IPS DF 6.9 (cell line): ENCODE data around the gene OR51A2.

Source experiments
- DNase-seq: peaks from one replicate; pipeline ENCODE4 v3.0.0-alpha.2; 2013; ENCODE audit warnings: low read depth, low spot score
- H3K27ac ChIP-seq: one replicate; pipeline ENCODE4 v1.5.1; 2013; ENCODE audit warnings: low read length, control low read depth
- H3K27me3 ChIP-seq: 2 replicates; pipeline ENCODE4 v1.6.1; 2013; ENCODE audit warnings: mild to moderate bottlenecking, low read length; ENCODE audit not compliant: control insufficient read depth, insufficient read depth
- H3K36me3 ChIP-seq: 2 replicates; pipeline ENCODE4 v1.6.1; 2013; ENCODE audit warnings: low read length; ENCODE audit not compliant: control insufficient read depth, insufficient read depth
- H3K4me1 ChIP-seq: 2 replicates; pipeline ENCODE4 v1.6.1; 2013; ENCODE audit warnings: low read length; ENCODE audit not compliant: control insufficient read depth, insufficient read depth
- H3K4me3 ChIP-seq: 2 replicates; pipeline ENCODE4 v1.5.1; 2013; ENCODE audit warnings: mild to moderate bottlenecking, low read length
- H3K9me3 ChIP-seq: 2 replicates; pipeline ENCODE4 v1.6.1; 2013; ENCODE audit warnings: low read length, inconsistent platforms; ENCODE audit not compliant: control insufficient read depth, insufficient read depth
- WGBS: extraction: QIAGEN DNeasy Blood & Tissue Kit; methylation state at CpG from one replicate; pipeline ENCODE4 v1.1.7; 2013; ENCODE audit warnings: mixed read lengths, missing lambda C conversion rate; ENCODE audit not compliant: insufficient read length, insufficient coverage; 5-methylcytosine and 5-hydroxymethylcytosine counted together

Gene OR51A2

GRCh38 chr11:4957396-4957795 is 1.9 kb upstream of the OR51A2 start:
- H3K9me3 ChIP-seq: no peaks in the 10 kb centered on the region
- H3K27ac ChIP-seq: no peak overlapping the region
- H3K4me3 ChIP-seq: no peak overlapping the region
- no peak for DNase-seq
- H3K27me3 ChIP-seq: no peaks in the 10 kb centered on the region
- H3K36me3 ChIP-seq: no peaks in the 10 kb centered on the region
- H3K4me1 ChIP-seq: no peaks in the 10 kb centered on the region
- WGBS: no CpG with 5 or more reads among the region's 4 CpGs

- Histone ChIP-seq H3K4me3 (no peak within 1 kb of the TSS), H3K36me3 (no peaks in the 10 kb centered on the region), H3K4me1 (no peaks in the 10 kb centered on the region), H3K9me3 (no peaks in the 10 kb centered on the region), H3K27ac (no peak within 1 kb of the TSS), H3K27me3 (no peaks in the 10 kb centered on the region)
- DNase-seq: no peak
Observed at GRCh38 chr11:4947505-4947904, 8.0 kb downstream of the OR51A2 start, which contains the start of gene OR51A4. OR51A4 (minus strand) TSS chr11:4947605; CDS start chr11:4947100, 505 bp downstream.

- no CpG with 5 or more reads among the region's 3 CpGs for WGBS
- Histone ChIP-seq H3K36me3 (no peaks in the 10 kb centered on the region), H3K9me3 (no peaks in the 10 kb centered on the region), H3K4me3 (no peak overlapping the region), H3K27ac (no peak overlapping the region), H3K4me1 (no peaks in the 10 kb centered on the region), H3K27me3 (no peaks in the 10 kb centered on the region)
- no peak for DNase-seq
Observed at GRCh38 chr11:4936745-4937144, 18.8 kb downstream of the OR51A2 start.

GRCh38 chr11:4932751-4933150 is 22.8 kb downstream of the OR51A2 start:
- DNase-seq: no peak
- Histone ChIP-seq H3K4me3 (no peak overlapping the region), H3K9me3 (no peaks in the 10 kb centered on the region), H3K4me1 (no peaks in the 10 kb centered on the region), H3K36me3 (no peaks in the 10 kb centered on the region), H3K27me3 (no peaks in the 10 kb centered on the region), H3K27ac (no peak overlapping the region)
- WGBS: 100% methylated on average over 3 of the region's 4 CpGs

- H3K4me3 ChIP-seq: no peak overlapping the region
- no peaks in the 10 kb centered on the region for H3K27me3 ChIP-seq
- no peaks in the 10 kb centered on the region for H3K9me3 ChIP-seq
- no peaks in the 10 kb centered on the region for H3K36me3 ChIP-seq
- H3K4me1 ChIP-seq: no peaks in the 10 kb centered on the region
- no peak for DNase-seq
- H3K27ac ChIP-seq: no peak overlapping the region
Observed at GRCh38 chr11:4926608-4927007, 28.9 kb downstream of the OR51A2 start.

GRCh38 chr11:4924239-4924638 is 31.3 kb downstream of the OR51A2 start, which contains the start of gene OR51G1:
OR51G1 (minus strand) TSS chr11:4924339; CDS start chr11:4924339, 0 bp downstream.
- WGBS: no CpG with 5 or more reads among the region's 1 CpG
- H3K27me3 ChIP-seq: no peaks in the 10 kb centered on the region
- H3K4me3 ChIP-seq: no peak within 1 kb of the TSS
- H3K9me3 ChIP-seq: no peaks in the 10 kb centered on the region
- no peaks in the 10 kb centered on the region for H3K36me3 ChIP-seq
- DNase-seq: no peak
- H3K4me1 ChIP-seq: no peaks in the 10 kb centered on the region
- no peak within 1 kb of the TSS for H3K27ac ChIP-seq

GRCh38 chr11:4922304-4922703 is 33.2 kb downstream of the OR51A2 start:
- no peak overlapping the region for H3K27ac ChIP-seq
- no peaks in the 10 kb centered on the region for H3K4me1 ChIP-seq
- no peaks in the 10 kb centered on the region for H3K36me3 ChIP-seq
- no peak for DNase-seq
- no peaks in the 10 kb centered on the region for H3K27me3 ChIP-seq
- WGBS: no CpG with 5 or more reads among the region's 1 CpG
- H3K9me3 ChIP-seq: no peaks in the 10 kb centered on the region
- H3K4me3 ChIP-seq: no peak overlapping the region

GRCh38 chr11:4921796-4922195 is 33.7 kb downstream of the OR51A2 start:
- no peak overlapping the region for H3K4me3 ChIP-seq
- WGBS: no CpG with 5 or more reads among the region's 1 CpG
- H3K9me3 ChIP-seq: no peaks in the 10 kb centered on the region
- H3K4me1 ChIP-seq: no peaks in the 10 kb centered on the region
- H3K36me3 ChIP-seq: no peaks in the 10 kb centered on the region
- H3K27ac ChIP-seq: no peak overlapping the region
- H3K27me3 ChIP-seq: no peaks in the 10 kb centered on the region
- no peak for DNase-seq

GRCh38 chr11:4919250-4919649 is 36.3 kb downstream of the OR51A2 start, which contains the start of gene OR51G2:
OR51G2 (minus strand) TSS chr11:4919350; CDS start chr11:4915663, 3,687 bp downstream.
- no CpG with 5 or more reads among the region's 4 CpGs for WGBS
- no peaks in the 10 kb centered on the region for H3K4me1 ChIP-seq
- H3K27me3 ChIP-seq: no peaks in the 10 kb centered on the region
- H3K4me3 ChIP-seq: no peak within 1 kb of the TSS
- H3K9me3 ChIP-seq: no peaks in the 10 kb centered on the region
- H3K36me3 ChIP-seq: no peaks in the 10 kb centered on the region
- no peak within 1 kb of the TSS for H3K27ac ChIP-seq
- no peak for DNase-seq

GRCh38 chr11:4916581-4916980 is 38.9 kb downstream of the OR51A2 start:
- no peak for DNase-seq
- Histone ChIP-seq H3K36me3 (no peaks in the 10 kb centered on the region), H3K4me1 (no peaks in the 10 kb centered on the region), H3K9me3 (no peaks in the 10 kb centered on the region), H3K27ac (no peak overlapping the region), H3K27me3 (no peaks in the 10 kb centered on the region), H3K4me3 (no peak overlapping the region)
